ENCODE data around the gene PKP4.

PKP4 gene

GRCh38 chr2:158599609-158600008, 142.9 kb downstream of the PKP4 start:
- DNase-seq = no peak

- DNase-seq = peak in 1 of 2 experiments; percentile 14
Measured at GRCh38 chr2:158600155-158600802, 143.5 kb downstream of the PKP4 start.

GRCh38 chr2:158602027-158602426, 145.3 kb downstream of the PKP4 start:
- DNase-seq = no peak

GRCh38 chr2:158603205-158603604, 146.5 kb downstream of the PKP4 start:
- no peak for DNase-seq

- no peak for DNase-seq
Measured at GRCh38 chr2:158603986-158604385, 147.2 kb downstream of the PKP4 start.

- DNase-seq = no peak
Measured at GRCh38 chr2:158610059-158610458, 153.3 kb downstream of the PKP4 start.

- no peak for DNase-seq
Measured at GRCh38 chr2:158616480-158617000, 159.8 kb downstream of the PKP4 start.

- no peak for DNase-seq
Measured at GRCh38 chr2:158618891-158619490, 162.2 kb downstream of the PKP4 start.

GRCh38 chr2:158619496-158619895, 162.7 kb downstream of the PKP4 start:
- DNase-seq = peak; percentile 27 to 30

- no peak for DNase-seq
Measured at GRCh38 chr2:158620656-158621055, 163.9 kb downstream of the PKP4 start.

- no peak for DNase-seq
Measured at GRCh38 chr2:158624071-158624667, 167.4 kb downstream of the PKP4 start.

- no peak for DNase-seq
Measured at GRCh38 chr2:158624961-158625360, 168.2 kb downstream of the PKP4 start.

- DNase-seq = no peak
Measured at GRCh38 chr2:158629116-158629515, 172.4 kb downstream of the PKP4 start.

GRCh38 chr2:158633261-158633660, 176.5 kb downstream of the PKP4 start:
- no peak for DNase-seq

GRCh38 chr2:158634627-158635026, 177.9 kb downstream of the PKP4 start:
- no peak for DNase-seq

- peak in 1 of 2 experiments; percentile 8 for DNase-seq
Measured at GRCh38 chr2:158635961-158636601, 179.3 kb downstream of the PKP4 start.

- DNase-seq = no peak
Measured at GRCh38 chr2:158637357-158637756, 180.6 kb downstream of the PKP4 start.

- DNase-seq = no peak
Measured at GRCh38 chr2:158644139-158644538, 187.4 kb downstream of the PKP4 start.

GRCh38 chr2:158645299-158645698, 188.5 kb downstream of the PKP4 start:
- DNase-seq = no peak

- DNase-seq = no peak
Measured at GRCh38 chr2:158647436-158648231, 190.9 kb downstream of the PKP4 start.

GRCh38 chr2:158649846-158650245, 193.1 kb downstream of the PKP4 start:
- DNase-seq = no peak

GRCh38 chr2:158650646-158651357, 194.1 kb downstream of the PKP4 start:
- DNase-seq = no peak

All from Kasumi-1 (cell line).